Stimulated activated CD4-positive, alpha-beta T cell treated with anti-CD3 and anti-CD28 coated beads, Interleukin-4, amount 100 ng/mL, for 24 hours (primary cell): Measurements from ENCODE around the gene RNF151.
"Not testable (repeated sequence)": the region's sequence is repeated elsewhere in the genome, so short reads cannot be mapped to it uniquely, and the experiment has no call there.

ENCODE experiments used
- DNase-seq: peaks from one replicate; pipeline ENCODE4 v3.0.0-alpha.2; 2020

The RNF151 gene

GRCh38 chr16:2009791-2010510 lies 43.3 kb downstream of the RNF151 start, which contains the start of gene ZNF598:
Gene ZNF598, minus strand, starts transcription at chr16:2009821.
- DNase-seq, result peak; percentile 80

GRCh38 chr16:2011726-2012125 lies 45.1 kb downstream of the RNF151 start:
- not testable (repeated sequence) for DNase-seq

- DNase-seq, result no peak
Measured at GRCh38 chr16:2013527-2013926, 46.9 kb downstream of the RNF151 start.

- no peak for DNase-seq
Measured at GRCh38 chr16:2015117-2015946, 48.7 kb downstream of the RNF151 start.

- no peak for DNase-seq
Measured at GRCh38 chr16:2015947-2016208, 49.2 kb downstream of the RNF151 start.

- DNase-seq, result no peak
Measured at GRCh38 chr16:2016407-2016922, 49.8 kb downstream of the RNF151 start.
